ENCODE data around the gene PALLD.

Gene PALLD

GRCh38 chr4:168605411-168605810, 108.6 kb downstream of the PALLD start:
- no peak overlapping the region for H3K4me3 ChIP-seq (ENCODE audit: low read depth, low read length)
- no peak for TF ChIP-seq CTCF (IDR thresholded peaks at IDR 0.05; ENCODE audit: low read depth, low read length)

- TF ChIP-seq CTCF (IDR thresholded peaks at IDR 0.05; ENCODE audit: low read depth, low read length): no peak
- no peak overlapping the region for H3K4me3 ChIP-seq (ENCODE audit: low read depth, low read length)
Observed at GRCh38 chr4:168607215-168607614, 110.4 kb downstream of the PALLD start.

GRCh38 chr4:168608771-168609170, 111.9 kb downstream of the PALLD start:
- H3K4me3 ChIP-seq (ENCODE audit: low read depth, low read length): no peak overlapping the region
- no peak for TF ChIP-seq CTCF (IDR thresholded peaks at IDR 0.05; ENCODE audit: low read depth, low read length)

GRCh38 chr4:168609369-168609768, 112.5 kb downstream of the PALLD start:
- TF ChIP-seq CTCF (IDR thresholded peaks at IDR 0.05; ENCODE audit: low read depth, low read length): no peak
- H3K4me3 ChIP-seq (ENCODE audit: low read depth, low read length): no peak overlapping the region

- no peak overlapping the region for H3K4me3 ChIP-seq (ENCODE audit: low read depth, low read length)
- TF ChIP-seq CTCF (IDR thresholded peaks at IDR 0.05; ENCODE audit: low read depth, low read length): no peak
Observed at GRCh38 chr4:168610911-168611530, 114.2 kb downstream of the PALLD start.

GRCh38 chr4:168612450-168613135, 115.7 kb downstream of the PALLD start:
- no peak for TF ChIP-seq CTCF (IDR thresholded peaks at IDR 0.05; ENCODE audit: low read depth, low read length)
- H3K4me3 ChIP-seq (ENCODE audit: low read depth, low read length): no peak overlapping the region

GRCh38 chr4:168613869-168614268, 117.0 kb downstream of the PALLD start:
- TF ChIP-seq CTCF (IDR thresholded peaks at IDR 0.05; ENCODE audit: low read depth, low read length): no peak
- H3K4me3 ChIP-seq (ENCODE audit: low read depth, low read length): no peak overlapping the region

Data from WI38 (cell line).